ENCODE results near the gene NDEL1. TPM values are rescaled to one million over a fixed set of nuclear protein-coding genes. Genes with fewer than 3 reads are reported as not detected.
A peak's percentile ranks its signal among the peaks of the same experiment; 100 is the strongest.

The NDEL1 gene
- total RNA-seq, 1 donor from 2014 or later = 98.7 TPM

DNA sequence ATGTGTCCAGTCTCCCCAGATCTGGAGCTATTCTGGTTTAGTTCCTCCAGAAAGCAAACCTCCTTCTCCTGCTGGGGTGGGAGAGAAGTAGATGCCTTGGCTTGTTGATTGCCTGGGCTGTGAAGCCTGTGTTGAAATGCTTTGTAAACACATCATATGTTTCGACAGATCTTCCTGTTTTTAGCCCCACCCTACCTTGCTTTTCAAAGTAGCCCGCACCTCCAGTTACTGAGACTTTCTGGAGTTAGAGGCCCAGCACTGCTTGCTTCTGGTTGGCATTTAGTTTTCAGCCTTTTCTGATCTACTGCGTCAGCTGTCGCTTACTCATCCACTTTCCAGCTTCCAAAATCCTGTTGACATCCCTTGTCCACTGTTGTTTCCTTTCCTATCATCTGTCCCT lies 17.9 kb upstream of the NDEL1 start:
- no peak for DNase-seq

DNA sequence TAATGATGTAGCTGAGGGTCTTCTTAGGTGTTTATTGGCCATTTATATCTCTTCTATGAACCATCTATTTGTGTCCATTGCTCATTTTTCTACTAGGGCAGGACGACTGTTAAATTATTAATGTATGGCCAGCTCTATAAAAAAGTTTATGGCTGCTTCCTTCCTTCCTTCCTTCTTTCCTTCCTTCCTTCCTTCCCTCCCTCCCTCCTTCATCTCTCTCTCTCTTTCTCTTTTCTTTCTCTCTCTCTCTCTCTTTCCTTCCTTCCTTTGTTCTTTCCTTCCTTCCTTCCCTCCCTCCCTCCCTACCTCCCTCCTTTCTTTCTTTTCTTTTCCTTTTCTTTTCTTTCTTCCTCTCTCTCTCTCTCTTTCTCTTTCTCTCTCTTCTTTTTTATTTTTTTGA lies 17.2 kb upstream of the NDEL1 start:
- DNase-seq = no peak

DNA sequence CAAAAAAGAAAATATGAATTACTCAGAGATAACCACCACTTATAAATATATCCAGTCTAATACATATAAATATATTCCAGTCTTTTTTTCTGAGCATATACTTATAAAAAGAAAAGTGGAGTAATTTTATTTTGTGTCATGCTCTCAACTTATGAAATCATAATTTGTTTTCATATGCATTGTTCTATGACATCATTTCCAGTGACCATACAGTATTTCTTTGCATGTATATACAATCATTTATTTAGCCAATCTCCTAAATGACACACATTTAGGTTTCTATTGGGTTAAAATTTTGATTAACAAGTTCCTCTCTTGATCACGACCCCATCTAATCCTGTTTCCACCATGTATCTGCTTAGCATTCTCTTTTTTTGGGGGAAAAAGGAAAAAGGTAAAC lies 16.4 kb upstream of the NDEL1 start:
- DNase-seq = no peak

DNA sequence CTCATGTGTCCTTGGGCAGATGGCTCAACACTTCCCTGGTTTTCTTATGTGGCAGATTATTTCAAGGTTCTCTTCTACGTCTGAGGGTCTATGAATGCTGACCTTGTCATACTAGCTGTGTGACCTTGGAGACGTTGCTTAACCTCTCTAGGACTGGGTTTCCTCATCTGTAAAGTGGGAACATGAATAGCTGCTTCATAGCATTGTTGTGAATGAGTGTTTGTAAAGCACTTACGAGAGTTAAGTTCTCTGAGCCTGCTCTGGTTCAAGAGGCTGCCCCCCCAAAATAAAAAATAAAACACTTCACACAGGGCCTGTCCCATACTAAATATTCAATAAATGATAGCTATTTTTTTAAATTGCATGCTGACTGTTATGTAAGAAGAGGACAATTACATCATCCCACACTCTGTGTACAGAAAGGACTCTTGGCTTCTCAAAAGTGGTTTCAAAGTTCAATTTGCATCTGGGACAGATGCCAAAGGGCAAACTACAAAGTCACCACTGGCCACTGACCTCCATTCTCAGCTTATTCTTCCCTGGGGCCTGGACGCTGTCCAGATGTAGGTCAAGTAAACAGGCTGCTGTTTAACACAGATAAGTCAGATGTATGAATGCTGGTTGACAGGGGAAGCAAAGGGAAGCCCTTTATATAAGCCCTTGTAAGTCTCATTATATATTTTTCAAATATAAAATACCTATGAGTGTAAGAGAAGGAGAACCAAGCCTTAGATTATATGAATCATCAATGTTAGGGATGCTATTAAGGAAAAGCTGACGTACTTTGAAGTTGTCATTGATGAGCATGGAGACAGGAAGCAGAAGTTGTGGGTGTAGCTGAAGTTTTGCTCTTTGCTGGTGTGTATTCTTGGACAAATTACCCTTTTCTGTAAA lies 15.4 kb upstream of the NDEL1 start:
- DNase-seq = no peak

DNA sequence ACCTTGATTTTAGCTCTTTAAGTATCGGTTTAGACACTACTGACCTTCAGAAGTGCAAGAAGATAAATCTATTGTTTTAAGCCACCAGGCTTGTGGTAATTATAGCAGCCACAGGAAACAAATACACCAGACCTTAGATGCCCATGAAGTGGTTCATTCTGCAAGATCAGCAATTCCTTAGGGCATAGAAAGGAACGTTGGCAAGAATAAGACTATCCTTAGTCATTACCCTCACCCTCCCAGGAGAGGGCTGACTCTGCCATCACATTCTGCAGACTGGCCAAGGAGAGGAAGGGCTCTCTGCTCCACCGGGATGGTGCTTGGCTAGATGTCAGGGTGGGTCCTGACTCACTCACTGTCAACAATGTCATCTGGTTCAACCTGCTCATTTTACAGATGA lies 14.1 kb upstream of the NDEL1 start:
- no peak for DNase-seq

DNA sequence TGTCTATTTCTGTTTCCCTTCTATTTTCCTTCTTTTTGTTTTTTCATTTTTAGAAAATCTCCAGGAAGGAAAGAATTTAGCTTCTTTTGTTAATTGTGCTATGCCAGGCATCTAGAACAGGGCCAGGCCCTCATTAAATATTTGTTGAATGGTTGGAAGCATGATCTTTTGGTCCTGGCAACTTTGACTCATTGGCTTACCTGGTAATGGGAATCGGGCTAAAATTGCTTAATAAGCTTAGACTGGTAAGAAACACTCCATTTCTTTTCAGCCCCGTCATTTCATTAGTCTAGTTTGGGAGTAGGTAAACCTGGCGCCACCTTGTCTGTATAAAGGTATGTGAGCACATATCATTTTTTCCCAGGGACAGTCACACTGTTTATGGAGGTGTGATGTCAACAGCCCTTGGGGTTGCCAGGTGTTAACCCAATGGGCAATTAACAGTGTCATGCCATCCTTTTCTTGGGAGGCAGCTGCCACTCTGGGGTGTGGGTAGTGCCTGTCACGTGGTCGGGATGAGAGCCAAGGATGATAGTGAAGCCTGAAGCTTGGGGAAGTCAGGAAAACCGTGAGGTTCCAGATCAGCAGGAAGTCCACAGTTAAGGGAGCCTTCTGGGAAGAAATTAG lies 9.5 kb upstream of the NDEL1 start:
- no peak for DNase-seq

DNA sequence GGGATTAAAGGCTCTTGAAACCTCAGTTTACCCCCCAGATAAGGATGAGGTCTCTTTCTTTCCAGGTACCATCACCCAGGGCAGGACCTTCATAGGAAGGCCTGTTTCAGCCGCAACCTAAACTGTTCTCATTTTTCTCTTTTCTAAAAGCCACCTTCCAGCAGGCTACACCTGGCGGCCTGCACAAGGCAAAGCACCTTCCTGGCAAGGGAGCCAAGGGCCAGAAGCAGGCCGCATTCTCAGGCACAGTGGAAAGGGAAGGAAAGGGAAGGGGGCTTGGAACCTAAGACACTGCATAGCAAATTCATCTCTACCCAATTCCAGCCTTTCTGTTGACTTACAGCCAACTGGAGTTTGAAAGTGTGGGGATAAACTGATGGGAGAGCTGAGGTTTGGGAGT lies 8.9 kb upstream of the NDEL1 start:
- no peak for DNase-seq

DNA sequence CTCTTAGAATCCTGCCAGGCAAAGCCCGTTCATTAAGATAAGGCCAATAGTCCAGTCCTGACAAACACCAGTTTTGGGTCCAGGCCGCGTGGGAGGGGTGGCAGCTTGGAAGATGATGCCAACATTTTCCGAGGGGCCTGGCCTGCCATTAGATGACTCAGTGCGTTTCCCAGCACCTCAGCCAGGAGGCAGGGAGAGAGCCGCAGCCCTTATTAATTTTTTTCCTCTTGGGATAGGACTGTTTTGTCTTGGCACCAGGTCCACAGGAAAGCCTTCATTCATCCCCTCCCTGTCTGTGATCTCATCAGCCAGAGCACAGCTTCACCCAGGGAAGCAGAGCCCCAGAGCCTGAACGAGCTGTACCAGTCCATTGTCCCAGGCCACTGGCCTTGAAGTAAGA lies 4.7 kb upstream of the NDEL1 start:
- no peak for DNase-seq

DNA sequence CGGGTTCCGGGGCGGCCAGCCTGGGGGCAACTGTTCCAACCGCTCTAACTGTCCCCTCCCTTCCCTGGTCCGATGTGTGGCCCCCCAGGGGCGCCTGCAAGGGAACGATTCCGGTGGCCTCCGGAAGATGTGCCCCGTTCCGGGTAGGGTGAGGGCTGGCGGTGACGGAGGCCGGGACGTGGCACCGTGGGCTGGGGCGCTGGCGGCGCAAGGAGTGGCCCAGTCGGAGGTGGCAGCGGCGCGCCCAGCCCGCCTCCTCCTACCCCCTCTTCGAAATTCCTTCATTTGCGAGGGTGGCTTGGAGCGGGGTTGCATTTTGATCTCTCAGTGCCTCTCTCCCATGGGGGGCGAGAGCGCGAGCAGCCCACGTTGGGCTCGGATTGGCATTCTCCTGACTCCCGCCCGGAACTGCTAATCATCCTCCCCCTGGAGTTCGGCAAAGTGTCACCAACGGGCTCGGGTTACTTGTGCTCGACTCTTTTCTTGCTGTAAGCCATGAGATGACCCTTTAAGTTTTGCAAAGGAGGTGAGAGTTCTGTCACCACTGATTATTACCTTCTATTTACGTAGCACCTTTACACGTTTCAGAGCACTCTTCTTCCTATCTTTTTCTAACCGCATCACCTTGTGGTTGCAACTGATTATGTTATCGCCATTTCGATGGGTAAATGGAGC lies 622 bp downstream of the NDEL1 start:
- DNase-seq = peak; percentile 56

DNA sequence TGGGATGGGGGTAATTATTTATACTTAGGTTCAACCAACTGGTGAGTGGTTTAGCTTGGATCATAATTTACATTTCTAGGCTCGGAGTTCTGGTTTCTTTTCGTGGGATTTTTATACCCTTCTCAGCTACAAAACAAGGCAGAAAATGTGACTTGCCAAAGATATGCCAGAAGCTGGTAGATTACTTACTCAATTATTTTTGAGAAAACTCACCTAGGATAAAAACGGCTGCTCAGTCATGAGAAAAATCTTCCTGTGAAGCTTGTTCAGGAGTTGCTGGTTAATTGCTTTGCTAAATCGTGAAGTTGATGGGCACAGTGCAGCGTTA lies 1.1 kb downstream of the NDEL1 start:
- peak; percentile 11 for DNase-seq

DNA sequence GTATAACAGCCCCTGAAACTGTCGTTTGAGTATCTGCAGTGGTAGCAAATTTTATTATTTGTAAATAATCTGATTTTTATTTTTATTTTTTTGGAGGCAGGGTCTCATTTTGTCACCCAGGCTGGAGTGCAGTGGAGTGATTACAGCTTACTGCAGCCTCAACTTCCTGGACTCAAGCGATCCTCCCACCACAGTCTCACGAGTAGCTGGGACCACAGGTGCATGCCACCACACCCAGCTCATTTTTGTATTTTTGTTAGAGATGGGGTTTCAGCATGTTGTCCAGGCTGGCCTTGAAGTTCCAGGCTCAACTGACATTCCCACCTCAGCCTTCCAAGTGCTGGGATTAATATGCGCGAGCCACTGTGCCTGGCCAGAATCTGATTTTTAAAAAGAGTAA lies 2.8 kb downstream of the NDEL1 start:
- no peak for DNase-seq

DNA sequence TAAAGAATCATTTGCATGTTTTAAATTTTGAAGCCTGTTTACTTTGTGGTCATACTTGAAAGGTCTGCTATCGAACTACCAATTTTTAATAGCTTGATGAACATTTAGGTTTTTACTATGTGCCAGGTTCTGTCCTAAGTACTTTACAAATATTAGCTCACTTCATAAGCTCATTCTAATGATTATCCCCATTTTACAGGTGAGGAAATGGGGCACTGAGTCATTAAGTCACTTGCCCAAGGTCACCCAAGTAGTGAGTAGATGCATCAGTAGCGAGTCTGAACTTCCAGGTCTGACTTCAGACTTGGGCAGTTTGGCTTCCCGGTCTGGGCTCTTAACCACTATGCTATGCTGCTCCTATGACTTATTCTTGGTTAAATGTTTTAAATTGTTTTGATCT lies 4.0 kb downstream of the NDEL1 start:
- DNase-seq = no peak

DNA sequence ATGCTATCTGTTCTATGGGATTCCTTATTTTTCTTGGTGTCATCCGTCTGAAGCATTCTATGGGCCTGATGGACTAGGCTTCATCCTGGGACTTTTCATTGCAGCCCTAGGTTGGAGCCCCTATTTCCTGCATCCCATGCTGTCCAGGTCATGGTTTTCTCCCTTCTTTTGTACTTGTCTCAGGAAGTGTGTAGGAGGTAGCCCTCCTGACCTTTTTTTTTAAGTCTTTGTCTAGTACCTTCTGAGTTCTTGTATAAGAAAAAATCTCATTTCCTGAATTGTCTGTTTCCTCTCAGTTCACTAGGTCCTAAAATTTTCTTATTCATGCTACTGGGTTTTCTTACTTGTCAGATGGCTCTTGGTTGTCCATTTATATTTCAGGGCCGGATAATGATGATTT lies 6.0 kb downstream of the NDEL1 start:
- no peak for DNase-seq

DNA sequence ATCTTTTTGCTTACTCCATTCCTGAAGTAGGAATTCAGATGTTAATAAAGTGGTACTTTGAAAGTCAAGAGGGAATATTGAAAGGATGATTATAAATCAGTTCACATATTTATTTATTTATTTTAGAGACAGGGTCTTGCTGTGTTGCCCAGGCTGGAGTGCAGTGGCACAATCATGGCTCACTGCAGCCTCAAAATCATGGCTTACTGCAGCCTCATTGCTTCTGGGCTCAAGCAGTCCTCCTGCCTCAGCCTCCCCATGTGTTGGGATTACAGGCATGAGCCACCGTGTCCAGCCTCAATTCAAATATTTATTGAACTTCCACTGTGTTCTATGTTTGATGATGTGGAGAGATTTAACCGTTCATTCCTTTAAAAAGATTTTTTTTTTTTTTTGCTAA lies 6.6 kb downstream of the NDEL1 start:
- DNase-seq = no peak

DNA sequence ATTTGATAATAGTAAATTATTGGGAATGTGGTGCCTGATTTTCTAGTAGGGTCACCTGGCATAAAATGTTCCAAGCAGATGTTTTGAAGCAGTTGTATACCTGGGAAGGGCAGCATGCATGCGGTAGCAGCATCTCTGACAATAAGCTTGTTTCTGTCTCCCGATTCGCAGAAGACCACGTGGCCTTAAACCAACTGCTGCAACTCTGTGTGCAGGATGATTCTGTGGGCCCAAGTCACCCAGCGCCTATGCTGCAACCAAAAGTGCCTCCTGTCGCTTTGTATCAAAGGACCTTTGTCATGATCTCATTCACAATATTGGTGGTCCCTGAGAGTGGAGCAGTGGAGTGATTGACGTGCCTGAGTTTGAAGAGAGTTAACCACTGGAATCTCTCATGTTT lies 8.1 kb downstream of the NDEL1 start:
- DNase-seq = no peak

DNA sequence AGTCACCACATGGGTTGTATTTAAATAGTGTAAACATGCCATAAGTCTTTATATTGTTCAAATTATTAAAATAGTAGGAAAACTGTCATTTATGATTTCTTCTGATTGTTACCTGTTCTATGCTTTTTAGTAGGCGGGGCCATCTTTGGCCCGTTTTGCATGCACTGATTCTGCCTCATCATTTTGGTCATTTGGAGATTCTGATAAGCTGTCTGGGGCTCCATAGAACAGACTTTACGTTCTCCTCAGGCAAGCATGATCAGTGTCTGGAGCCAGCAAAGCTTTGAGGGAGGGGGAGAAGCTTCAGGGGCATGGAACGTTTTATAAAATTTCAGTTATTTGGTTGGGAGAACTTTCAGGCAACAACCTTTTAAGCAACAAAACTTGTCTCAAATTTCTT lies 8.8 kb downstream of the NDEL1 start:
- no peak for DNase-seq

DNA sequence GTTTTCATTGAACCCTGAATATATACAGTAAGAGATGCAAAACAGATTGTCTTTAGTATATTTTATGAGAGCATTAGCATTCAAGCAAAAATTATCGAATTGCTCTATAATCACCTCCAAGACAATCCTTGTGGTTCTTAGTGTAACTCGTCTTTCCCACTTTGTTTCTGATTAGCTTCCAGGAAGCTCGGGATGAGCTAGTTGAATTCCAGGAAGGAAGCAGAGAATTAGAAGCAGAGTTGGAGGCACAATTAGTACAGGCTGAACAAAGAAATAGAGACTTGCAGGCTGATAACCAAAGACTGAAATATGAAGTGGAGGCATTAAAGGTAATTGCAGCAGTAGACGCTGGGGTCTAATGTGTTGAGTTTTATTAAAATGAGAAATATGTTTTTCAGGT lies 9.9 kb downstream of the NDEL1 start:
- DNase-seq = no peak

DNA sequence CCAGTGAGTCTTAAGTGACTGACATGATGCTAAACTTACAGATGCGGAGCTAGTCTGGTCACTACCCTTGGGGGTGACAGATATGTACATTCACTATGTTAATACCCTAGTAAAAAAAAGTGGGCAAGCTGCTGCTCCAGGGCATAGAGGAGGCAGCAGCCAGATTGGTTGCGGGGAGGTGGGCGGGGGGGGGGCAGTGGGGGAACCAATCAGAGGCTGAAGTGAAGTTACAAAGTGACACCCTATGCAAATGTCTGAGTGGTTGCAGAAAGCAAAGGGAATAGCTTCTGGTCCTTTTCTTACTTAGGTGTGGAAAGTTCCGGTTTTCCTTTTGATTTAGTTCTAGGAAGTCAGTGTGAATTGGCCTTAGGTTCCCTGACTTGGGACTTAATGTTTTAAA lies 12.1 kb downstream of the NDEL1 start:
- no peak for DNase-seq

DNA sequence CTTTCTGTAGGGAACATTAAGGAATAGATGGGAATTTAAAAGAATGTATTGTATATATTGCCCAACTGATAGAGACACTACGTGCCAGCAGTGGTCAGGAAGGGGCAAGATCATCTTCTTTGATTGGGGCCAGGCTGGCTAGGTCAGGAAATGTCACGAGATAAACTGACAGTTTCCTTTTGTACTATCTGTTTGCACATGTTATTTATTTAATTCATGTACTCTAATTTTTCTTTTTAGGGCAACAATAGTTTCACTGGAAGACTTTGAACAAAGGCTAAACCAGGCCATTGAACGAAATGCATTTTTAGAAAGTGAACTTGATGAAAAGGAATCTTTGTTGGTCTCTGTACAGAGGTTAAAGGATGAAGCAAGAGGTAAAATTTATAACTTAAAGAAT lies 12.6 kb downstream of the NDEL1 start:
- no peak for DNase-seq

DNA sequence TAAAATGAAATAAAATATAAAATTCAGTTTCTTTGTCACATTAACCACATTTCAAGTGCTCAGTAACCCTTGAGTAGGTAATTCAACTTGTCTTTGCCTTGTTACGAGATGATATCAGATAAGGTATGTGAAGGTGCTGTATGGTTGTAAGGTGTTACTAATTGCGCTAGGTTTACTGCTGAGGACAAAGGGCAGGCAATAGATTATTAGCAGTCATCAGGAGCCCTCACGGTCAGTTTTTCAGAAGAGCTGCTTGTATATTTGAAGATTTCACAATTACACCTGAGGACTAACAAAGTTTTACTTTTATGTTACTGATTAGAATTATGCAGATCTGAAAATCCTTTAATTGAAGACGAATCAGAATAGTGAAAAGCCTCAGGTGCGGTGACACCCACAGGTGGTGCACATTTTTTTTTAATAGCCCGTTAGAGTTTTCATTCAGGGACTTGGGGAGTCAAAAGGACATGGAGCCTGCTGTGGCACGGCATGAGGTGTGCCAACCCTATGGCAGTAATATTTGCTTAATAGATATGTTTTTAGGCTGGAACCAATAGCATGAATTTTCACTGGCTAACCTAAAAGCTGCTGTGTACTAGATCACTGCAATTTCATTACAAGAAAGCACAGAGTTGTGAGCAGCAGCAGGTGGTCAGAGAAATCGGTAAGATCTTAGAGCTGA lies 16.4 kb downstream of the NDEL1 start:
- no peak for DNase-seq

DNA sequence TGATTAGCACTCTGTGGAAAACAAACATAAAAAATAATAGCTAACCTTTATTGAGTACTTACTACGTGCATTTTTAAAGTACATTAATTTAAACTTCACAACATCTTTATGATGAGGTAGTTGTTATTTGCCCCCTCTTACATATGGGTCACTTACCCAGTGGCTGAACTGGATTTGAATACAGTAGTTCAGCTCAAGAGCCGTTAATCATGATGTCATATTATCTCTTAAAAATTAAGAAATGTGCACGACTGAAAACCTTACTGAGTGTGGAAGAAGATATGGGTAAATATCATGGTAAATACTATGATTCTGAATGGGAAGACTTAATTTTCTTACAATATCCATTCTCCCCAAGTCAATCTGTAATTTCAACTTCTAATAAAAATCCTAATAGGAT lies 17.6 kb downstream of the NDEL1 start:
- DNase-seq = no peak

DNA sequence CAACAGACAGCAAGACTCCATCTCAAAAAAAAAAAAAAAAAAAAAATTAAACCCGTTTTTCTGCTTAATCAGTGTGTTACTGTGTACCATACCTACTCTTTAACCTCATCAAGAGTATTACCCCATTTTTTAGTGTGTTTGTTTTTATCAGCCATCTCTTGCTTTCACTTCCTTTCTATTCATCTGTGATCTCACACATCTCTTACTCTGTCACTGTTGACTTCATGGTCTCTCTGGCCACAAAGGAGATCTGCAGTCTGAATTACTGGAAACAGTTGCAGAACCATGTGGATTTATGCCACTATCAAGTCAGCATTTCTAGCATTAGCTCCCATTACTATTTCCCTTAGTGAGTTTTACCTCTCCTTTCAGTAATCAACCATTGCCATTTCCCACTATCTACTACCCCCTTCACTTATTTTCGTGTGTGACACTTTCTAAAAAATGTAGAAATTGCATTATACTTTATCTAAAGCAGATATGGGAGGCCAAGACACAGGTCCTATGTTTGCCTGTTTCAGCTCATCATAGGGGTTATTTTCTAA lies 20.1 kb downstream of the NDEL1 start:
- no peak for DNase-seq

DNA sequence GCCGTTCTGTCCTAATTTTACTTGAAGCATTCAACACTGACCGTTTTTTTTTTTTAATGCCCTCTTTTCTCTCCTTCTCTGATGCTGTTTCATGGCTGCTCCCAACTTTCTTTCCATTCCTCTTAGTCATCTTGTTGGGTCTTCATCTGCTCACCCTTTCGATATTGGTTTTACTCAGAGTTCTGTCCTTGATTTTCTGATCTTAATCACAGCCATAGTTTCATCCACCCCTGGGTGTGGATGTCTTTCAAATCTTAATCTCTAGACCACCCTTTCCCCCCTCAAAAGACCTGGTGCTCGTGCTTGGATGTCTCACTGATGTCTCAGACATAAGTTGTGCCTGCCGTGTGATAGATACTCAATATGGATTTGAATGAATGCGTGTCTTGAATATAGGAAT lies 22.4 kb downstream of the NDEL1 start:
- DNase-seq = no peak
